Natural killer cell (primary cell): ENCODE data around the gene ORM1. TPM values are rescaled to one million over a fixed set of nuclear protein-coding genes. Genes with fewer than 3 reads are reported as not detected.

Experiments
- ATAC-seq, 3 donors: fragments of 150-1000 bp in 2 of 3; fragments of 200-7000 bp in 1 of 3; cut with Tn5 transposase; 1 replicate in 1 of 3; 2 replicates in 2 of 3; pipeline ENCODE4 v1.10.0; 2021; ENCODE audit warnings: mild to moderate bottlenecking in 2 of 3, moderate library complexity in 2 of 3
- DNase-seq, 2 donors: peaks; one replicate each; pipeline versions ENCODE4 v3.0.0 to v3.0.0-alpha.2; 2013 to 2021; ENCODE audit warnings: mixed read lengths in 1 of 2
- H3K27ac ChIP-seq: one replicate; pipeline ENCODE4 v1.5.1; 2013; ENCODE audit warnings: mild to moderate bottlenecking, low read length
- H3K27me3 ChIP-seq: one replicate; pipeline ENCODE4 v1.6.1; 2013; ENCODE audit warnings: low read length; ENCODE audit not compliant: control insufficient read depth, insufficient read depth
- H3K36me3 ChIP-seq: one replicate; pipeline ENCODE4 v1.6.1; 2013; ENCODE audit warnings: low read length; ENCODE audit not compliant: control insufficient read depth, insufficient read depth
- H3K4me1 ChIP-seq: one replicate; pipeline ENCODE4 v1.6.1; 2013; ENCODE audit warnings: low read length; ENCODE audit not compliant: control insufficient read depth, insufficient read depth
- H3K4me3 ChIP-seq: one replicate; pipeline ENCODE4 v1.5.1; 2013; ENCODE audit warnings: low read length
- H3K9me3 ChIP-seq: one replicate; pipeline ENCODE4 v1.6.1; 2013; ENCODE audit warnings: low read length; ENCODE audit not compliant: control insufficient read depth, insufficient read depth
- H3K27ac Mint-ChIP-seq, 2 donors: one replicate each; pipeline ENCODE4 v1.8.0; 2022; ENCODE audit warnings: mild to moderate bottlenecking in 2 of 2, mixed read lengths in 2 of 2, moderate library complexity in 1 of 2
- H3K27me3 Mint-ChIP-seq, 2 donors: one replicate each; pipeline ENCODE4 v1.8.0; 2022; ENCODE audit warnings: low read depth in 2 of 2, mixed read lengths in 2 of 2
- H3K36me3 Mint-ChIP-seq: one replicate; pipeline ENCODE4 v1.8.0; 2022; ENCODE audit warnings: mixed read lengths
- H3K4me1 Mint-ChIP-seq, 2 donors: one replicate each; pipeline ENCODE4 v1.8.0; 2022; ENCODE audit warnings: mixed read lengths in 2 of 2
- H3K4me3 Mint-ChIP-seq: one replicate; pipeline ENCODE4 v1.8.0; 2022; ENCODE audit warnings: mild to moderate bottlenecking, moderate library complexity, mixed read lengths
- H3K9me3 Mint-ChIP-seq, 2 donors: one replicate each; pipeline ENCODE4 v1.8.0; 2022; ENCODE audit warnings: mixed read lengths in 2 of 2
- WGBS: methylation state at CpG from one replicate; pipeline ENCODE4 v1.1.7; 2013; ENCODE audit warnings: missing lambda C conversion rate; ENCODE audit not compliant: insufficient coverage; 5-methylcytosine and 5-hydroxymethylcytosine counted together
- intact Hi-C: fragments of 100-400 bp; cut with micrococcal nuclease; formaldehyde crosslinking; loops from one replicate; pipeline ENCODE4 v1.14.2; 2022
- total RNA-seq, 4 donors: library from RNA; stranded (reverse); fragments of 120-200 nt in 1 of 4; gene quantifications; one replicate each; pipeline versions ENCODE4 v1.2.3 to v1.2.4, GENCODE V29; 2013 to 2022
- TF ChIP-seq, protein P1 (sequence below): fragments of 200-600 bp; IDR thresholded peaks from one replicate; pipeline ENCODE4 v1.8.0; 2022; ENCODE audit warnings: antibody characterized with exemption

Gene ORM1
- total RNA-seq, 3 donors from 2014 or later (not counting 1 experiment from before 2014, with no cell fraction given), result 1.00 TPM; not detected in 2

DNA sequence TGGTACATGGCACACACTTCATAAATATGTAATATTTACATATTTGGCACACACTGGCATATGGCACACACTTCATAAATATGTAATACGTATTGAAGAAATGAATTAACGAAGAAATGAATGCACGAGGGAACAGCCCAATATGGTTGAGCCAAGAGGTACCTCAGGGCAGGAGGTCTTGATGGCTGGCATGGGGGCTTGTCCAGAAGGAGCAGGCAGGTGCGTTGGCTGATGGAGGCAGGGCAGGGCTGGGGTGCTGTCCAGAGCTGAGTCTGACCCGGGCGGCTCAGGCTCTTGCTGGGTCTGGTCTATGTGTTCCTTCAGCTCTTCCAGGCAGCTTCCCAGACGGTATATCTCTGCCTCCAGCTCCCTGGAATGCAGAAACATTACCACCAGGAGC lies 38.6 kb downstream of the ORM1 start:
- H3K36me3 Mint-ChIP-seq, result peaks cover 40% of the 10 kb centered on the region
- ATAC-seq, result no peak

DNA sequence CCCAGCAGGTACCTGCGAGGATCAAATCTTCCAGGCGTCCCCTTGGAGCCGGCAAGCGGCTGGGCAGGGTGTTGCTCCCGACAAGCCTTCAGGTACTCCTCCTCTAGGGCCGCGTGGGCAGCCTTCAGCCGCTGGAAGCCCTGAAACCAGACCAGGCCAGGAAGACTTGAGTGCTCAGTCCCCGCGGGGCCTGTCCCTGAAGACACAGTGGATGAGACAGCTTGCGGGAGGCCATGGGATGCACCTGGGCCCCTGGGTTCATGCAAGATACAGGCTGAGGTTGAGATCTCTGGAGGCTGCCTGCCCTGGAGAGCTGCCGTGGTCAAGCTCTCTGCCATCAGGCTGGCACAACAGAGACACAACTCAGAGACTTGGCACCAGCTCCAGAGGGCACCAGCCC lies 39.5 kb downstream of the ORM1 start:
- intact Hi-C loops, result loop anchor here (5.0 kb wide), 1 partner anchor 35 kb away; no protein-coding TSS in a partner anchor
- WGBS, result 84% methylated on average over 12 of the region's 12 CpGs
- H3K36me3 Mint-ChIP-seq, result peaks cover 40% of the 10 kb centered on the region
- Histone ChIP-seq H3K36me3 (peaks cover 93% of the 10 kb centered on the region), H3K4me3 (no peak overlapping the region), H3K27ac (peak overlapping the region; percentile 100), H3K4me1 (peaks cover 73% of the 10 kb centered on the region), H3K27me3 (no peaks in the 10 kb centered on the region), H3K9me3 (no peaks in the 10 kb centered on the region)
- no peak for ATAC-seq
- H3K27me3 Mint-ChIP-seq, result no peaks in the 10 kb centered on the region
- peak overlapping the region; percentile 79 to 82 for H3K27ac Mint-ChIP-seq
- H3K9me3 Mint-ChIP-seq, result no peaks in the 10 kb centered on the region
- no peak for DNase-seq
- TF ChIP-seq, protein P1, sequence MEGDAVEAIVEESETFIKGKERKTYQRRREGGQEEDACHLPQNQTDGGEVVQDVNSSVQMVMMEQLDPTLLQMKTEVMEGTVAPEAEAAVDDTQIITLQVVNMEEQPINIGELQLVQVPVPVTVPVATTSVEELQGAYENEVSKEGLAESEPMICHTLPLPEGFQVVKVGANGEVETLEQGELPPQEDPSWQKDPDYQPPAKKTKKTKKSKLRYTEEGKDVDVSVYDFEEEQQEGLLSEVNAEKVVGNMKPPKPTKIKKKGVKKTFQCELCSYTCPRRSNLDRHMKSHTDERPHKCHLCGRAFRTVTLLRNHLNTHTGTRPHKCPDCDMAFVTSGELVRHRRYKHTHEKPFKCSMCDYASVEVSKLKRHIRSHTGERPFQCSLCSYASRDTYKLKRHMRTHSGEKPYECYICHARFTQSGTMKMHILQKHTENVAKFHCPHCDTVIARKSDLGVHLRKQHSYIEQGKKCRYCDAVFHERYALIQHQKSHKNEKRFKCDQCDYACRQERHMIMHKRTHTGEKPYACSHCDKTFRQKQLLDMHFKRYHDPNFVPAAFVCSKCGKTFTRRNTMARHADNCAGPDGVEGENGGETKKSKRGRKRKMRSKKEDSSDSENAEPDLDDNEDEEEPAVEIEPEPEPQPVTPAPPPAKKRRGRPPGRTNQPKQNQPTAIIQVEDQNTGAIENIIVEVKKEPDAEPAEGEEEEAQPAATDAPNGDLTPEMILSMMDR, result no peak
- peaks cover 63 to 70% of the 10 kb centered on the region in 2 donors for H3K4me1 Mint-ChIP-seq
- H3K4me3 Mint-ChIP-seq, result no peak overlapping the region

More for the DNA sequence above, 38.6 kb downstream of the ORM1 start:
- H3K27me3 Mint-ChIP-seq, result no peaks in the 10 kb centered on the region
- peak overlapping the region; percentile 79 to 82 for H3K27ac Mint-ChIP-seq
- Histone ChIP-seq H3K4me3 (no peak overlapping the region), H3K9me3 (no peaks in the 10 kb centered on the region), H3K27ac (peak overlapping the region; percentile 50), H3K36me3 (peaks cover 93% of the 10 kb centered on the region), H3K4me1 (peaks cover 67% of the 10 kb centered on the region), H3K27me3 (no peaks in the 10 kb centered on the region)
- intact Hi-C loops, result loop anchor here (5.0 kb wide), 1 partner anchor 36 kb away; no protein-coding TSS in a partner anchor
- no peak overlapping the region for H3K4me3 Mint-ChIP-seq
- peaks cover 60 to 67% of the 10 kb centered on the region in 2 donors for H3K4me1 Mint-ChIP-seq
- no peak for DNase-seq
- TF ChIP-seq, protein P1, result no peak
- WGBS, result 97% methylated on average over 7 of the region's 7 CpGs
- H3K9me3 Mint-ChIP-seq, result no peaks in the 10 kb centered on the region

DNA sequence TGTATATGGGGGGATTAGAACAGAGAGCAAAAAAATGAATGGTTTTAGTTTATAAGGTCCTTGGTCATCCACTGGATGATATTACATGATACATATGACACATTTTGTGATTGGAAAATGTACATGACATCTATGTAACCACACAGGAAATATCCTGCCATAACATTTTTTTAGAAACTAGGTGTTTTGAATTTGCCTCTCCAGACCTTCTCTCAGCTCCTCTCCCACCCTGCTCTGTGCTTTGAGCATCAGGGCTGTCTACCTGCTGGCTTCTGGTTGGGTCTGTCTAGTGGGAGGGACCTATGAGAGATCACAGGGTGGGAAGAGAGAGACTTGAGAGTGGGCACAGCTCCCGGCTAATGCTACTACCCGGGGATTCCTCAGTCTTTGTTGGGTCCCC lies 40.5 kb downstream of the ORM1 start:
- WGBS, result 38% methylated on average over 2 of the region's 2 CpGs
- no peak overlapping the region for H3K4me3 ChIP-seq
- Mint-ChIP-seq H3K36me3 (peaks cover 35% of the 10 kb centered on the region), H3K9me3 (no peaks in the 10 kb centered on the region), H3K4me3 (peak overlapping the region; percentile 63), H3K27me3 (no peaks in the 10 kb centered on the region), H3K27ac (peak overlapping the region; percentile 79 to 82), H3K4me1 (peaks cover 63 to 73% of the 10 kb centered on the region in 2 donors)
- peaks cover 83% of the 10 kb centered on the region for H3K4me1 ChIP-seq
- H3K27me3 ChIP-seq, result no peaks in the 10 kb centered on the region
- H3K9me3 ChIP-seq, result no peaks in the 10 kb centered on the region
- intact Hi-C loops, result loop anchor here (5.0 kb wide), 1 partner anchor 34 kb away; no protein-coding TSS in a partner anchor
- peak in 1 of 2 donors; percentile 65 for DNase-seq
- H3K27ac ChIP-seq, result peak overlapping the region; percentile 100
- ATAC-seq, result peak in 2 of 3 donors; percentile 12 to 16
- TF ChIP-seq, protein P1, result no peak
- peaks cover 93% of the 10 kb centered on the region for H3K36me3 ChIP-seq
